ENCODE results near the gene WWOX. TPM values are rescaled to one million over a fixed set of nuclear protein-coding genes. Genes with fewer than 3 reads are reported as not detected.

The WWOX gene
- total RNA-seq, 1 experiment from 2014 or later, result 15.6 TPM

- no peak overlapping the region for H3K4me2 ChIP-seq (ENCODE audit: insufficient read depth, insufficient read length, low read length)
- no peaks in the 10 kb centered on the region; the same call in 1 of the 2 replicates for H3K27me3 Mint-ChIP-seq (ENCODE audit: low read depth)
- H2BK5ac ChIP-seq (ENCODE audit: insufficient read length, low read length), result no peak overlapping the region
- no peak overlapping the region for H2BK20ac ChIP-seq (ENCODE audit: low read depth, low read length, poor library complexity, severe bottlenecking)
- no peak overlapping the region for H2AFZ ChIP-seq (ENCODE audit: low read length)
- H3K4me3 Mint-ChIP-seq, result no peak overlapping the region
- H2BK120ac ChIP-seq (ENCODE audit: low read depth, low read length, poor library complexity, severe bottlenecking), result no peak overlapping the region
- H3K18ac ChIP-seq (ENCODE audit: insufficient read length, low read depth, low read length), result no peak overlapping the region
- no peak overlapping the region for H4K91ac ChIP-seq (ENCODE audit: insufficient read length, low read depth, low read length)
- H3K4ac ChIP-seq (ENCODE audit: low read depth, low read length), result no peak overlapping the region
- no peak overlapping the region for H2AK5ac ChIP-seq (ENCODE audit: insufficient read length, low read length)
- DNase-seq, result no peak
- no peaks in the 10 kb centered on the region for H4K20me1 ChIP-seq (ENCODE audit: control insufficient read depth, insufficient read depth, insufficient read length)
- H3K27ac Mint-ChIP-seq, result no peak overlapping the region
- peaks cover 16 to 28% of the 10 kb centered on the region in 2 experiments for H3K4me1 Mint-ChIP-seq
- no peaks in the 10 kb centered on the region for H3K79me1 ChIP-seq (ENCODE audit: insufficient read depth, low read depth, low read length, poor library complexity, severe bottlenecking)
- no peak overlapping the region for H3K27ac ChIP-seq (ENCODE audit: insufficient read length, low read depth, low read length)
- H2BK12ac ChIP-seq (ENCODE audit: insufficient read length, low read depth, low read length), result no peak overlapping the region
- no peaks in the 10 kb centered on the region for H3K9me3 Mint-ChIP-seq
- no peaks in the 10 kb centered on the region for H3K79me2 ChIP-seq (ENCODE audit: insufficient read depth, low read length)
- H3K23me2 ChIP-seq (ENCODE audit: insufficient read length, low read depth, low read length, poor library complexity, severe bottlenecking), result no peaks in the 10 kb centered on the region
- TF ChIP-seq CTCF (conservative IDR thresholded peaks at IDR 0.05), result no peak
- no peak overlapping the region for H3K14ac ChIP-seq (ENCODE audit: insufficient read depth, low read length)
- peaks cover 4% of the 10 kb centered on the region; the same call in 1 of the 2 replicates for H3K4me1 ChIP-seq (ENCODE audit: insufficient read depth, low read length)
- no peak overlapping the region for H3K56ac ChIP-seq (ENCODE audit: insufficient read length, low read depth, low read length)
- no peak overlapping the region for H3T11ph ChIP-seq (ENCODE audit: low read length)
- no peaks in the 10 kb centered on the region for H3K9me3 ChIP-seq (ENCODE audit: control insufficient read depth, low read depth, low read length)
- H3K27me3 ChIP-seq (ENCODE audit: insufficient read depth, low read length), result no peaks in the 10 kb centered on the region
- WGBS (ENCODE audit: extremely low coverage, insufficient read length, low lambda C conversion rate), result no CpG with 5 or more reads among the region's 4 CpGs
- no peak overlapping the region for H3K23ac ChIP-seq (ENCODE audit: insufficient read length, low read depth, low read length)
- no peaks in the 10 kb centered on the region; a peak in 1 of 7 replicates for H3K36me3 Mint-ChIP-seq (ENCODE audit: insufficient read depth in 1 of 3, low read depth in 3 of 3)
- no peak overlapping the region for H2BK15ac ChIP-seq (ENCODE audit: low read depth, low read length)
- H3K9ac ChIP-seq (ENCODE audit: extremely low read depth, insufficient read length, low read length), result no peak overlapping the region
- no peak overlapping the region for H4K5ac ChIP-seq (ENCODE audit: insufficient read length, low read depth, low read length)
- no peak overlapping the region for H4K8ac ChIP-seq (replicated peaks; ENCODE audit: insufficient read length, low read depth, low read length)
Observed at GRCh38 chr16:78474762-78475161, 375.3 kb downstream of the WWOX start.
